ENCODE measurements around the gene KSR1. TPM values are rescaled to one million over a fixed set of nuclear protein-coding genes. Genes with fewer than 3 reads are reported as not detected.

The KSR1 gene
- total RNA-seq, 1 experiment from 2014 or later: 19.1 TPM

DNA sequence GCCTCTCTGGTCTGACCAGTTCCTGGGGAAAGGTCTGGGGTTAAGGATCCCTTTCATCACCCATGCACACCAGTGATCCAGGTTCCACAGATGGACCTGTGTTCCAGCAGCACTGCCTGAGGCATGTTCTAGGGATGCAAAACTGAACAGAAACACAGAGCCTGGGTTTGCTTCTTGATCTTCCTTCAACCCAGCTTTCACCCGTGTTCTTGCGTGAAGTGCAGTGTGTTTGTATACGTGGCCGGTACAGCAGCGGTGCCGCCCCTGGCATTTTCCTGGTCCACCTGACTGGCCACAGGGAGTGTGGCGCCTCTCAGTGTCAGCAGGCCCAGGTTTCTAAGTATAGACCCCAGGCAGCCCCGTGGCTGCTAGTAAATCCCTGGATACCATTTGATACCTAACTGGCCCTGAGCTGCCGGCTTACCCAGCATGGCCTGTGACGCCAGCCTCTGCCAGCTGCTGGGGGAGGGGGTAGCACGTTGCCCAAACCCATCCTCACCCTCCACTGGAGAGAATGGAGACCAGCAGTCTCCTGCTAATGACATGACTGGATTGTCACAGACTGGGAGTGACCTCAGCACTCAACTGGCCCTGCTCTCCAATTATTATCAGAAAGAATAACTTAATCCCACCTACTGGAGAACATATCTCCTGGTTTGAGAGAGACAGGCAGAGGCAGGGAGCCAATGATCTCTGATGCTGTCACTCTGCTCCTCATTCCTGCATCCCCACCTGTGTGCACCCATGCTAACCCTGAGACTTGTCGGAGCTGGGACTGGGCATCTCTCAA, 115.5 kb downstream of the KSR1 start:
- Histone ChIP-seq H3F3A (ENCODE audit: insufficient read depth, low read depth) (peaks cover 6% of the 10 kb centered on the region; the same call in 1 of the 2 replicates), H3K4me2 (no peak overlapping the region), H3K36me3 (ENCODE audit: low read depth) (no peaks in the 10 kb centered on the region), H2AFZ (no peak overlapping the region), H3K4me1 (replicated peaks; ENCODE audit: insufficient read depth) (peaks cover 29% of the 10 kb centered on the region), H3K27ac (no peak overlapping the region), H3K4me3 (no peak overlapping the region), H4K20me1 (ENCODE audit: insufficient read depth) (no peaks in the 10 kb centered on the region), H3K9me2 (ENCODE audit: insufficient read depth) (no peaks in the 10 kb centered on the region), H3K9me3 (ENCODE audit: insufficient read depth, low read depth) (no peaks in the 10 kb centered on the region), H3K27me3 (ENCODE audit: insufficient read depth, low read depth) (no peaks in the 10 kb centered on the region), H3K79me2 (ENCODE audit: low read depth) (no peaks in the 10 kb centered on the region)
- no peak for DNase-seq
- ChIA-PET POLR2A (ENCODE audit: unreplicated experiment) (no interaction called here), CTCF (no interaction called here)
- TF ChIP-seq, protein P1, sequence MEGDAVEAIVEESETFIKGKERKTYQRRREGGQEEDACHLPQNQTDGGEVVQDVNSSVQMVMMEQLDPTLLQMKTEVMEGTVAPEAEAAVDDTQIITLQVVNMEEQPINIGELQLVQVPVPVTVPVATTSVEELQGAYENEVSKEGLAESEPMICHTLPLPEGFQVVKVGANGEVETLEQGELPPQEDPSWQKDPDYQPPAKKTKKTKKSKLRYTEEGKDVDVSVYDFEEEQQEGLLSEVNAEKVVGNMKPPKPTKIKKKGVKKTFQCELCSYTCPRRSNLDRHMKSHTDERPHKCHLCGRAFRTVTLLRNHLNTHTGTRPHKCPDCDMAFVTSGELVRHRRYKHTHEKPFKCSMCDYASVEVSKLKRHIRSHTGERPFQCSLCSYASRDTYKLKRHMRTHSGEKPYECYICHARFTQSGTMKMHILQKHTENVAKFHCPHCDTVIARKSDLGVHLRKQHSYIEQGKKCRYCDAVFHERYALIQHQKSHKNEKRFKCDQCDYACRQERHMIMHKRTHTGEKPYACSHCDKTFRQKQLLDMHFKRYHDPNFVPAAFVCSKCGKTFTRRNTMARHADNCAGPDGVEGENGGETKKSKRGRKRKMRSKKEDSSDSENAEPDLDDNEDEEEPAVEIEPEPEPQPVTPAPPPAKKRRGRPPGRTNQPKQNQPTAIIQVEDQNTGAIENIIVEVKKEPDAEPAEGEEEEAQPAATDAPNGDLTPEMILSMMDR (conservative IDR thresholded peaks at IDR 0.05): no peak
- no peak for TF ChIP-seq EZH2 (IDR thresholded peaks at IDR 0.05; ENCODE audit: low read depth)
- intact Hi-C loops (cut with micrococcal nuclease; ENCODE audit: unreplicated experiment): no loop called here
- BruUV-seq (replicated peaks): no TSS peak

DNA sequence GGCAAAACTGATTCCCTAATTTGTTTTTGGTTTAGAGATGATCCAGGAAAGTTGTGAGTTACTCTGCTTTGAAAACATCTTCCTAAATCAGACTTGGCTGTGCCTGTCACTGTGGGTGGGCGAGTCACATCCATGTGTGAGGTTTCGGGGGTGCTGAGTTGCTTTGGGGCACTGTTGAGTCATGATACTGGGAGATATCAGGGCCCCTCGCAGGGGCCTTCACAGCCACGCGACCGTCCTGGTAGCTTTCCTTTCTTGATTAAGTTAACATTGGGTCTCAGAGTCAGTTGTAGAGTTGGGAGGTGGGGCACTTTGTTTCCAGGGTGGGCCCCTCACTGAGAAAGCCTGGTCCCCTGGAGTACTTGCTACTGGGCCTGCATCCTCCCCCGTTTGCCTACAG, 116.4 kb downstream of the KSR1 start:
- no peak overlapping the region for H3K4me2 ChIP-seq
- BruUV-seq (replicated peaks): no TSS peak

DNA sequence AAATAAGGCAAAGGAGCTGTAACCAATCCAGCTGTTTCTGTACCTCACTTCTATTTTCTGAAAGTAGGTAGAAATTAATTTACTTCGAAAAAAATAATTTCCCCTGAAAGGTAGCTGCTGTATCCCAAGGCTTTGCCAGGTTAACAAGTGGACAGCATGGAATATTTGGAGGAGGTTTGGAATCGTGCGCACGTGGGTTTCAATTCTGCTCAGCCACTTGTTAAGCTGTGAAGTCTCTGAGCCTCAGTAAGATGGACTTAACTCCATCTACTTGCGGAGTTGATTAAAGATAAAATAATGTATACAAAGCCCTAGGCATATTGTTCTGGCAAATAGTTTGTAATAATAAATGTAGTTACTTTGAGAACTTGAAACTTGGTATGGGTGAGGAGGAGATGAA, 117.3 kb downstream of the KSR1 start:
- H3K4me1 ChIP-seq (replicated peaks; ENCODE audit: insufficient read depth): peaks cover 41% of the 10 kb centered on the region
- no peaks in the 10 kb centered on the region for H3K27me3 ChIP-seq (ENCODE audit: insufficient read depth, low read depth)
- H3F3A ChIP-seq (ENCODE audit: insufficient read depth, low read depth): peaks cover 10% of the 10 kb centered on the region; the same call in 1 of the 2 replicates
- H3K9me3 ChIP-seq (ENCODE audit: insufficient read depth, low read depth): no peaks in the 10 kb centered on the region
- intact Hi-C loops (cut with micrococcal nuclease; ENCODE audit: unreplicated experiment): no loop called here
- no peak overlapping the region for H2AFZ ChIP-seq
- DNase-seq: no peak
- H3K36me3 ChIP-seq (ENCODE audit: low read depth): no peaks in the 10 kb centered on the region
- TF ChIP-seq EZH2 (IDR thresholded peaks at IDR 0.05; ENCODE audit: low read depth): no peak
- TF ChIP-seq, protein P1 (conservative IDR thresholded peaks at IDR 0.05): no peak
- no peaks in the 10 kb centered on the region for H3K79me2 ChIP-seq (ENCODE audit: low read depth)
- H4K20me1 ChIP-seq (ENCODE audit: insufficient read depth): no peaks in the 10 kb centered on the region
- H3K27ac ChIP-seq: no peak overlapping the region
- BruUV-seq (replicated peaks): no TSS peak
- peak overlapping the region; percentile 3; the same call in 1 of the 2 replicates for H3K4me2 ChIP-seq
- ChIA-PET CTCF (interaction anchor here (0.6 kb wide), 1 partner anchor 34 kb away, joined by 3 read pairs; no protein-coding TSS in a partner anchor), POLR2A (ENCODE audit: unreplicated experiment) (no interaction called here)
- H3K4me3 ChIP-seq: no peak overlapping the region
- no peaks in the 10 kb centered on the region for H3K9me2 ChIP-seq (ENCODE audit: insufficient read depth)

More for the DNA sequence above, 116.4 kb downstream of the KSR1 start:
- no peak for DNase-seq
- H3F3A ChIP-seq (ENCODE audit: insufficient read depth, low read depth): peaks cover 10% of the 10 kb centered on the region; the same call in 1 of the 2 replicates
- H3K79me2 ChIP-seq (ENCODE audit: low read depth): no peaks in the 10 kb centered on the region
- intact Hi-C loops (cut with micrococcal nuclease; ENCODE audit: unreplicated experiment): no loop called here
- no peaks in the 10 kb centered on the region for H3K27me3 ChIP-seq (ENCODE audit: insufficient read depth, low read depth)
- ChIA-PET POLR2A (ENCODE audit: unreplicated experiment) (no interaction called here), CTCF (no interaction called here)
- no peak overlapping the region for H3K27ac ChIP-seq
- no peak overlapping the region for H2AFZ ChIP-seq
- no peak for TF ChIP-seq EZH2 (IDR thresholded peaks at IDR 0.05; ENCODE audit: low read depth)
- TF ChIP-seq, protein P1 (conservative IDR thresholded peaks at IDR 0.05): no peak
- H3K36me3 ChIP-seq (ENCODE audit: low read depth): no peaks in the 10 kb centered on the region
- H3K4me3 ChIP-seq: no peak overlapping the region
- H3K9me3 ChIP-seq (ENCODE audit: insufficient read depth, low read depth): no peaks in the 10 kb centered on the region
- no peaks in the 10 kb centered on the region for H3K9me2 ChIP-seq (ENCODE audit: insufficient read depth)
- peaks cover 38% of the 10 kb centered on the region for H3K4me1 ChIP-seq (replicated peaks; ENCODE audit: insufficient read depth)
- no peaks in the 10 kb centered on the region for H4K20me1 ChIP-seq (ENCODE audit: insufficient read depth)
